Thoracic aorta (tissue), 2 donors: ENCODE results near the gene N4BP2L2. TPM values are rescaled to one million over a fixed set of nuclear protein-coding genes. Genes with fewer than 3 reads are reported as not detected.

Experiments used
- ATAC-seq: fragments of 150-250 bp; one replicate; pipeline ENCODE4 v1.8.0; 2017; ENCODE audit warnings: low read depth; ENCODE audit not compliant: insufficient number of reproducible peaks, low FRiP score
- DNase-seq: peaks from one replicate; pipeline ENCODE4 v3.0.0-alpha.2; 2020; ENCODE audit warnings: low spot score
- H3K27ac ChIP-seq, 2 donors: fragments of 200-600 bp; sonication (generic); 1 replicate in 1 of 2; 2 replicates in 1 of 2; pipeline ENCODE4 v1.5.1; 2016; ENCODE audit warnings: mild to moderate bottlenecking in 2 of 2, moderate library complexity in 2 of 2
- H3K27me3 ChIP-seq: fragments of 200-600 bp; sonication (generic); replicated peaks from 2 replicates; pipeline ENCODE4 v1.6.0; 2016; ENCODE audit warnings: mild to moderate bottlenecking; ENCODE audit not compliant: insufficient read depth
- H3K36me3 ChIP-seq: fragments of 200-600 bp; sonication (generic); one replicate; pipeline ENCODE4 v1.5.1; 2016
- H3K4me1 ChIP-seq, 2 donors: fragments of 200-600 bp; sonication (generic); 1 replicate in 1 of 2; 2 replicates in 1 of 2; pipeline versions ENCODE4 v1.5.1 to v1.6.0; 2016; ENCODE audit warnings: low read depth in 2 of 2, mild to moderate bottlenecking in 1 of 2; ENCODE audit not compliant: control insufficient read depth in 1 of 2
- H3K4me3 ChIP-seq: fragments of 200-600 bp; sonication (generic); 2 replicates; pipeline ENCODE4 v1.5.1; 2016; ENCODE audit warnings: mild to moderate bottlenecking
- H3K9me3 ChIP-seq: fragments of 200-600 bp; sonication (generic); 2 replicates; pipeline ENCODE4 v1.5.1; 2016
- CTCF ChIP-seq: fragments of 200-600 bp; sonication (generic); IDR thresholded peaks from one replicate; pipeline ENCODE4 v1.5.1; 2019; ENCODE audit warnings: antibody characterized with exemption
- total RNA-seq, 2 donors: library from RNA; depleted of rRNA; stranded (reverse); fragments of >200 nt; gene quantifications; one replicate each; pipeline versions ENCODE4 v1.1.0 to v1.2.3, GENCODE V29; 2016

Gene N4BP2L2
- total RNA-seq, 2 donors from 2014 or later, result 135 to 251 TPM

GRCh38 chr13:32454886-32455593 lies 83.6 kb downstream of the N4BP2L2 start:
- TF ChIP-seq CTCF, result no peak
- Histone ChIP-seq H3K9me3 (peaks cover 20% of the 10 kb centered on the region), H3K27ac (no peak overlapping the region), H3K4me1 (no peaks in the 10 kb centered on the region), H3K4me3 (no peak overlapping the region), H3K36me3 (peaks cover 5% of the 10 kb centered on the region), H3K27me3 (no peaks in the 10 kb centered on the region)
- no peak for DNase-seq
- no peak for ATAC-seq

GRCh38 chr13:32453981-32454380 lies 84.6 kb downstream of the N4BP2L2 start:
- Histone ChIP-seq H3K27ac (no peak overlapping the region), H3K9me3 (peaks cover 20% of the 10 kb centered on the region), H3K27me3 (no peaks in the 10 kb centered on the region), H3K4me1 (no peaks in the 10 kb centered on the region), H3K36me3 (no peaks in the 10 kb centered on the region), H3K4me3 (no peak overlapping the region)
- no peak for ATAC-seq
- no peak for TF ChIP-seq CTCF
- DNase-seq, result no peak

- H3K36me3 ChIP-seq, result no peaks in the 10 kb centered on the region
Measured at GRCh38 chr13:32448972-32449371, 89.6 kb downstream of the N4BP2L2 start.

GRCh38 chr13:32447894-32448623 lies 90.5 kb downstream of the N4BP2L2 start:
- Histone ChIP-seq H3K36me3 (no peaks in the 10 kb centered on the region), H3K4me3 (no peak overlapping the region), H3K9me3 (peaks cover 6% of the 10 kb centered on the region), H3K4me1 (no peaks in the 10 kb centered on the region), H3K27ac (no peak overlapping the region), H3K27me3 (no peaks in the 10 kb centered on the region)
- ATAC-seq (no peak), DNase-seq (no peak)
- no peak for TF ChIP-seq CTCF

More at GRCh38 chr13:32448972-32449371, 89.6 kb downstream of the N4BP2L2 start:
- H3K4me1 ChIP-seq, result no peaks in the 10 kb centered on the region
- no peak for ATAC-seq
- TF ChIP-seq CTCF, result no peak
- no peak overlapping the region for H3K27ac ChIP-seq
- no peak overlapping the region for H3K4me3 ChIP-seq
- no peak for DNase-seq
- no peaks in the 10 kb centered on the region for H3K27me3 ChIP-seq
- H3K9me3 ChIP-seq, result peaks cover 6% of the 10 kb centered on the region

GRCh38 chr13:32446773-32447465 lies 91.7 kb downstream of the N4BP2L2 start:
- H3K36me3 ChIP-seq, result no peaks in the 10 kb centered on the region
- no peak overlapping the region for H3K4me3 ChIP-seq
- DNase-seq (no peak), ATAC-seq (no peak)
- no peaks in the 10 kb centered on the region for H3K4me1 ChIP-seq
- TF ChIP-seq CTCF, result no peak
- no peaks in the 10 kb centered on the region for H3K27me3 ChIP-seq
- H3K9me3 ChIP-seq, result peaks cover 3% of the 10 kb centered on the region
- no peak overlapping the region for H3K27ac ChIP-seq
